NCI-H82 treated with DMSO at 0.1 percent for 48 hours (cell line): ENCODE data around the gene ADGRF5.
A peak's percentile ranks its signal among the peaks of the same experiment; 100 is the strongest.

Experiments used
- DNase-seq: peaks from one replicate; lab custom pipeline; 2025; ENCODE audit not compliant: unreplicated experiment; lab: John Stamatoyannopoulos, UW

ADGRF5 gene

DNA sequence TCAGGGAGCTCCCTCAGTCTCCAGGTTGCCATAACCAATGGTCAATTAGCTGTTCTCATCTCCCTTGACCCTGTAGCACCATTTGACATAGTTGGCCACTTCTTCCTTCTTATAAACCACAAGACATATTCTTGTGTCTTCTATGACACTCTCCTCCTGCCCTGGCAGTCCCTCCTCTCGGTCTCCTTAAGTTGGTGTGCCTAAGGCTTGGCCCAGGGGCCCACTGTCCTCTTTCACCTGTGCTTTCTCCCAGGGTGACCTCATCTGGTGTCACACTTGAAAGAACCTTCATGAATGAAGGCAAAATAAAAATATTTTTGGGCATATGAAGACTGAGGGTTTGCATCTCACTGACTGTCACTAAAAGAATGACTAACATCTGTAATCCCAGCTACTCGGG is 9.7 kb upstream of the ADGRF5 start:
- DNase-seq, result no peak

DNA sequence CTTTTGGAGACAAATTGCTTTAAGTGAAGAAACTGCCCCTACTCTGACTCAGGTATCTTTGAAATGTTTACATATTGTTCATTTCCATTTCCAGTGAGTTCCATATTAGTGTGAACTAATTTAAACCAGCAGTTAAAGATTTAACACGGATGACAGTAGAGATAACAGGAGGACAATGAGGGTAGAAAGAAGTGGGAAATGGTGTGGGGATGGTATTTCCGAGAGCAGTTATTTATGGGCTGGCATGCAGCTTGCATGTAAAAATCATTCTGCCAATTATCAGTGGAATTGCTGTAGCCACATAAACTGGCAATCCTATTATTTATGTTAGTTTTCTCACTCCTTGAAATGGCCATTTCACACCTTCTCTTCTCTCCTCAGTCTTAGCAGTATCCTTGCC is 8.6 kb upstream of the ADGRF5 start:
- no peak for DNase-seq

DNA sequence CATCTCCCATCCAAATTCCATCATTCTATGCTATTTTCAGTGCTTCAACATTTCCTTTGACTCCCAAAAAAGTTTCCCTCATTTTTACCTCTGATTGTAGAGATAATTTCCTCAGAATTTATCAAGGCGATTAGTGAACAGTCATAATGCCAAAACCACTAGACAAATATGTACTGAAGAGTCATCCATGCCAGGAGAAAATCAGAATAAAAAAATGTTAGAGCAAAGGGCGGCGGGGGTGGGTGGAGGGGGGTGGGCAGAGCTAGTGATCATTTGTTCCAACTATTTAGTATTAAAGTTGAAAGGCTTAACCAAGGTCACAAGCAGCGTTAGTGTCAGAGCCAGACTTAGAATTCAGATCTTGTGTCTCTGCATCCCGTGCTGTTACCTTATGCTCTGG is 5.3 kb upstream of the ADGRF5 start:
- DNase-seq, result no peak

DNA sequence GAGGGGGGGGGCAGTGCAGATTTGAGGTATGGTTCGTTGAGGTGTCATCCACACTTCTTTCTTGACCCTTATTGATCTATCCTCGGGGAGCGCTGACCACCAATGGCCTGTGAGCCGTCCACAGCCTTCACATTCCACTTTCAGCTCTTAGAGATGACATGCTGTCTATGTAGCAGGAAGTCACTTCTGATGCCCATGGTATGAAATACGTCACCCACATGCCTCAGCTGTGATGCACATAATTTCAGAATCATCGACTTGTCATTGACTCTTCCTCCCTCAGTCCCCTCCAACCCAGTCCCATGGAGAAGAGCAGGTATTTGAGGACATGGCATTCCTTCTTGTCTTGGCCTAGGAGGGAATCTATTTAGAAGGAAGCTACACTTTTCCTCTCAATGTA is 4.7 kb upstream of the ADGRF5 start:
- no peak for DNase-seq

DNA sequence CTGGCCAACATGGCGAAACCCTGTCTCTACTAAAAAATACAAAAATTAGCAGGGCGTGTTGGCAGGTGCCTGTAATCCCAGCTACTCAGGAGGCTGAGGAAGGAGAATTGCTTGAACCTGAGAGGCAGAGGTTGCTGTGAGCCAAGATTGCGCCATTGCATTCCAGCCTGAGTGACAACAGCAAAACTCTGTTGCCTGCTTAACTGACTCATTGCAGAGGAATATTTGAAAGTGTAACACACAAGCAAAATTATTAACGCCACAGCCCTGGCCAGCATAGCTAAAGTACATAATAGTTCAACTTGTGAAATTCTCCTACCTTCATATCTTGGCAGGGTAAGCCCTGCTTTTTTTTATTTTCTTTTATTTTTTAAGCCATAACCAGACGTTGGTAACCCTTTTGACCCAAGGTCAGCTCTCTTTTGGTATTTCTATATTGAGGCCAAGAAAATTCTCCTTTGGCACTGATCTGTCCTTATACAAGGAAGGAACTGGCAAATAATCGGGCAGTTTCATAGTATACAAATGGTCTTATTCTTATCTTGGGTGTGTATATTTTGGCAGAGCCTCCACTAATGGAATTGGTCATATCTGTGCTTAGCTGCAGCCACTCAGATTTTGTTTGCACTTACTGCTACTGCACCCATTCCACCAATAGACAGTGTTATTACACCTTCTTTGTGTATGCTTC is 4.0 kb upstream of the ADGRF5 start:
- DNase-seq, result no peak

DNA sequence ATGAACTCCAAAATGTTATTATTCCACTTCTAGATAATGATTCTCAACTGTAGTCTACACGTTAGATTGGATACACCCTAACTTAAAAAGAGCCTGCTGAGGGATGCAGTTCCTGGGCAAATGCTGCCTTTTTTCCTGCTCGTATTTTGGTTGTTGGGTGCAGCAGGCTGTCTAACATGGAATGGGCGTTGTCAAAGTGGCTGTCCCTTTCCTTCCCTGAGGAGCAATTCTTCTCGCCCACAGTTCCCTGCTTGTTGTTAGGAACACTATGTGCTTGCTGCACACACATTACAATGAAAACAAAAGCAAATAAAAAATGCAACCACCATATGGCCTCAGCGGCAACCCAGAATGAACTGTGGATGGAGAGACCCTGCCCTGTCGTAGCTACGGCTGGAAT is 1.7 kb upstream of the ADGRF5 start:
- no peak for DNase-seq

DNA sequence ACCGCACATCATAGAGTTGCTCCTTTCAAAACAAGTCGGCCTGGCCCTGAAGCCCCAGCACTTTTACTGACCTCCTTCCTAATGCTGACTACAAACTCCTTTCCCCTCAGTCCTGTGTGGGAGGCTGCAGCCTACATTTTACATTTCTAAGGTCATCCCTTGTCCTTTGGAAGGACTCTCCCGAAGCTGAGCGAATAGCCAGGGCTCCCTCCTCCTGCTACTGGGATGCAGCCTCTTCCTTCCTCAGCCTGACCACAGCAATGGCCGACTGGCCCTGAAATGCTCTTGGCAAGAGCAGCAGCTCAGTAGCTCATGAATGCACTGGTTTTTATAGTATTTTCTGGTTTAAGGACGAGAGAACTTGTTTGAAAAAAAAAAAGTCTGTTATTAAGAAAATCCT is 679 bp downstream of the ADGRF5 start:
- no peak for DNase-seq

DNA sequence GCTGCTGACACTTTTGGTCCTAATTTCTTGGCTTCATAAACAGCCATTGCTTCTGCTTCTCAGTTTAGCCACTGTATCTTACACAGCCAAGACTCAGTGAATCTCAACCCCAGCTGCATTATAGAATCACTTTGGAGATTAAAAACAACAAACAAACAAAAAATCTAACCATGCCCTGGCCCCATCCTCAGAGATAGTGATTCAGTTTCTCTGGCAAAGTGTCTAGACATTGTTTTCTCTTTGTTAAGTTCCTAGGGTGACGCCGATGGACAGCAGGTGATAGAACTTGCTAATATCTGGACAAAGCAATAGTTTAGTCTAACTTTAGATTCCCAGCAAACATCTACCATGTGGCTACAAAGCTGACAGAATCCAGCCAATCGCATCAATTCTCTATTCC is 2.9 kb downstream of the ADGRF5 start:
- no peak for DNase-seq

DNA sequence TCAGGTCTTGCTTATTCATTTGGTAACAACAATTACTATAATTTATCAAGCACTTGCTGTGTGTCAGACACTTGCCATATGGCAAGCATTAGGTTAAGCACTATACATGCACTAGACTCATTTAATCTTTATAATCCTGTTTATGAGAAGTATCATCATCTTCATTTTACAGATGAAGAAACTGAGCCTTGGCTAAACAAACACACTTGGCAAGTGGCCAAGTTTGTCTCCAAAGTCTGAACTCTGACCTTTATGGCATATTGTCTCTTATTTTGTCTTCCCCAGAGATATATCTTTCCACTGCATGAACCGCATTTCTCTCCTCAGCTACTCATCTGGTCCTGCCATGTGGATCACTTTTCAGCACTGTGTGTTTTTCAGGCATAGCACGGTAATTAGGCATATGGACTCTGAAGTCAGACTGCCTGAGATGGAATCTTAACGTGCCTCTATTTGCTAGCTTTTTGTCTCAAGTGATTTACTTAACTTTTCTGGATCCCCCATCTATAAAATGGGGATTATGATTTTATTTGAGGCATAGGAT is 4.7 kb downstream of the ADGRF5 start:
- peak; percentile 78 for DNase-seq

DNA sequence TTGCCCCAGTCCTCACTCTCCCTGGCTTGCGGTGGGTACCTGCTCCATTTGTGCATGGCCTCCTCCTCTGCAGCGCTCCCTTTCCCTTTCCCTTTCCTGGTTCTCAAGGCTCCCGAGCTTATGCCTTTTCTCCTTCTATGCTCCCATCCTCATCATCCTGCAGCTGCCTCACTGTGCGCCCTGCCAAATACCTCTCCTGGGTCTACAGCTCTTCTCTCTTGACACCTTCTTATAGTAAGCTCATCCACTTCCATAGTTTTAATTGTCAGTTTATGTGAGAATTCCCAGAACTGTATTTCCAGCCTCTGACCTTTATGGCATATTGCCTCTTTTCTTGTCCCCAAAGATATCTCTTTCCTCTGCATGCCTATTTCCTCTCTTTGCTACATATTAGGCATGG is 5.9 kb downstream of the ADGRF5 start:
- no peak for DNase-seq

DNA sequence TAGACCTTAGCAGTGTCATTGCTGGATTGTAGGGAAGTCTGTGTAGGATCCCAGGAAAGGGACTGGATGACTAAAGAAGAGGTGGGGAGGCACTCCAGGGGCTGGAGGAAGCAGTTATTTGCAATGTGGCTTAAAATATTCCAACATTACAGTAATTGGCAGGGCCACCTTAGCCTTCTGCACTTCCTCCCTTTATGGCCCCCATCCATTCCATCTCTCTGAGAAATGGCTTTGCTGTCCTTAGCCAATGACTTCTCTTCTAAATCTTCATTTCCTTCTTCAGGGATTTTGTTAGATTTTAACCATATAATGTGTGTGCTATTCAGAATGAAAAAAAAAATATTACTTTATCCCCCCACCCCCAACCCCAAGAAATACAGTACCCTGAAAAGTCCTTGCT is 6.4 kb downstream of the ADGRF5 start:
- no peak for DNase-seq

DNA sequence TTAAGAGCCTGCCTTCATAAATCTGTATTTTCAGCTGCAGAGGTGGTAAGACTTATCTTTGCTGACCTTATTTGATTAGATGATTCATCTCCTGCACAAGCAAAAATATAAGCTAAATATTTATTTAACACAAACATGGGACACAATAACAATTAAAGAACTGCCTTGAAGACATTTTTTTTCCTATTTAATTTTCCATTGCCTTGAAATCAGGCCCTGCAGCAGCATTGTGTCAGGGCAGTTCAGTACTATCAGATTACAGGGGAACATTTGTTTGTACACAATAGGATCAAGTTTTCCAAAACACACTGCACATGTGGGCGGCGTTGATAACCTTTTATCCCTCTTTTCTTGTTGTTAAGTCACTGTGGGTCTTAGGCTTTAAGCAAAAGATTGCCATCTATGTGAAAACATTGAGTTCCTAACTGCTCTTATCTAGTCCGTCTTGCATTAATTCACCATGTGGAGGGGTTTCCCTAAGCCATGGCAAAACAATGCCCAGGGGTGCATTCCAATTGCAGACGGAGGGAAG is 7.4 kb downstream of the ADGRF5 start:
- peak; percentile 15 for DNase-seq

DNA sequence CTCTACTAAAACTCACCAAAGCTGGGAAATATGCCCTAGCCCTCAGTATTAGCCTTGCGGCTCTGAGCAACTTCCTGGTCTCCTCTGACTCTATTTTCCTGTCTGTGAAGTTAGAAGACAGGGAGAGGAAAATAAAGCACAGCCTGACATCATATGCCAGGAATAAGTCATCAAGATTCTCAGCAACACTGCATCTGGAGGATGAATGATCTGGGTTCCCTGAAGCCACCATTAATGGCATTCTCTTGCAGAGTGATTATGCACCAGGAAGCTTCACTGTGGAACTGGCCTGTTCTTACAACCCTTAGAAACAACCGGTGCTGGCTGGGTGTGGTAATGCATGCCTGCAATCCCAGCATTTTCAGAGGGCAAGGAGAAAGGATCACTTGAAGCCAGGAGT is 12.4 kb downstream of the ADGRF5 start:
- DNase-seq, result no peak

DNA sequence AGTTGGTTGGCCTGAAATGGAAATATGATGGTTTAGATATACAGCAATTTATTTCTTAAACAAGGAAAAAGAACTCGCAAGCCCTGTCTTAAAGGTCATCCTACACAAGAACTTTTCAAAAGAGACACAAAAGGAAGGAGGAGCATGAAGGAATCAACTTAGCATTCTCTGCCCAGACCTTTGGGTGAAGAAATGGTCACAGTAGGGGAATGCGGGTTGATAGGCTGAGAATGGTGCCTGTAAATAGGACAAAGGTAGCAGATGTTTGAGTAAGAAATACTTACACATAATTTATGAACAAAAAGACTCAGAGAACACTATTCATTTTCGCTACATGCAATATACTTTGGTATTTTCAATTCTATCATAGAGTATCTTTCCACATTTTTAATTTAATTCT is 15.0 kb downstream of the ADGRF5 start:
- DNase-seq, result no peak

DNA sequence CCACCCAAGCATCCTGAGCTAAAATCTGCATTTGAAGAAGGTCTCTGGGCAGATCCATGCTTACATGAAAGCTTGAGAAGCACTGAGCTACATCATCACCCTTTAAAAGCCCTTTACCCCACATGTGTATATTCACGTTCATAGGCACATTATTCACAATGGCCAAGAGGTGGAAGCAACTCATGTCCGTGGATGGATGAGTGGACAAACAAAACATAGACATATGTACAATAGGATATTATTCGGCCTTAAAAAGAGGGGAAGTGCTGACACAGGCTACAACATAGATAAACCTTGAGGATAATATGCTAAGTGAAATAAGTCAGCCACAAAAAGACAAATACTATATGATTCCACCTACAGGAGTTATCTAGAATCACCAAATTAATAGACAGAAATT is 17.6 kb downstream of the ADGRF5 start:
- no peak for DNase-seq

DNA sequence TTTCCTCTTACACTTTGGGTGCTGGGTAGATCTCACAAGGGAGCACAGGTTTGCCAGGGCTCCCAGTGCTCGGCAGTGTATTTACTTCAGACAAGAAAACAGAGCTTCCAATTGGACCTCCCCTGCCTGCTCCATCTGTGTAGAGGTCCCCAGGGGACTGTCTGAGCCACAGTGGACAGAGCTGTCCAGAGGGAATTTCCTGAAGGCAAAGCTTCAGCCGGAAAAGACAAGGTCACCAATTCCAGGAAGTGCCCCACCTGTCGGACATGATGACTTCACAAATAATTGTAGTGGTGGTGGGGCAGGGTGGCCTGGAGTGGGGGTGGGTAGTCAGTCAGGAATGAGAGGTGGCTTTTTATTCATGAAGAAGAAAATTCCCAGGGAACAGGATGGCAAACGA is 18.6 kb downstream of the ADGRF5 start:
- DNase-seq, result no peak

DNA sequence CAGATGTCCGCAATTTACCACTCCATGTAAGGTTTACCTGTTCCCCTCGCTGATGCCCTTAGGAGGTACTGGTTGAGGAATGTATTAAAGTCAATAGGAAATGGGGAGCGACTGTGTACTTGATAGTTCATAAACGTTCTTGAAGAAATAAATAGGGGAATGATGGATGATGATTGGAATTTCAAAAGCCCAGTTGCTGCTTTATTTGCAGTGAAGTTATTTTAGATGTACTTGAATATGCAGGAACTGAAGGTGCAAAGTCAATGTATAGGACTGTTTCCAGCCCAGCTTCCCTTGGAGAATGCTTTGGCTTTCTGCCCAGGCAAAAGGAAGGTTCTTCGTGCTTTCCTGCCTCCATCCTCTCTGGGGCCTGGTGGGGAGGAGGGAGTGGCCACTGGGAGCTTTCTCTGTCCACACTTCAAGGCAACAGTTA is 19.8 kb downstream of the ADGRF5 start:
- DNase-seq, result no peak

DNA sequence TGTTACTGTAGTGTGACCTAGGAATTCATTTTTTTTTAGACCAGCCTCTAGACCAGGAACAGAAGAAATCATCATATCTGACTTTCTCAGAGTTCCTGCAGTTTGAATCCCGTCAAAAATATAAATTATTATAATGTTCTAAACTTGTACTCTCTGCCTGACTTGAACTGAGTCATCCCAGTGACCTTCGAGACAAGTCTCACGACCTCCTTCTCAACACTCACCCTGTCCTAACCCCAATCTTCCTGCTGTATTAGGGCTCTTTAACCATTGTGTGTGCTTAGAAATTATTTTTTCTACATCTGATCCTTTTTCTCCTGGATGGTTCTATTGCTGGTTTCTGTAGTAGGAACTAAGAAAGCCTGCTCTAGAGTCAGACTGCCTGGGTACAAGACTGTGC is 21.5 kb downstream of the ADGRF5 start:
- no peak for DNase-seq

DNA sequence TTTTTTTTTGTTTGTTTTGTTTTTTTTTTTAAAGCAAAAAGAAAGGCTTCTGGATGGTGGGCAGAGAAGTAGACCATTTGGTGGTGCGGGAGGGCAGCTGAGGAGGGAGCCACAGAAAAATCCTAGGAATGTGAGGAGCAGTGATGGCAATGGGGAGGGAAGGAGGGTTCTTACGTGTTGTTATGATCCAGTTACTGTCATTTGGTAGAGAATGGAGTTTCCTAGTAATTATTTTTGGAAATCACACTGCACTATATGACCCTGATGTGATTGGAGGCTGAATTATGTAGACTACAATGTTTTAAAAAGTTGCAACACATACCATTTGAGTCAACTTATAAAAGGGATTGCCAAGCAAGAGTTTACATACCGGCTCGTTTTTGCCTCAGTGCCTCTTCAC is 22.1 kb downstream of the ADGRF5 start:
- DNase-seq, result no peak

DNA sequence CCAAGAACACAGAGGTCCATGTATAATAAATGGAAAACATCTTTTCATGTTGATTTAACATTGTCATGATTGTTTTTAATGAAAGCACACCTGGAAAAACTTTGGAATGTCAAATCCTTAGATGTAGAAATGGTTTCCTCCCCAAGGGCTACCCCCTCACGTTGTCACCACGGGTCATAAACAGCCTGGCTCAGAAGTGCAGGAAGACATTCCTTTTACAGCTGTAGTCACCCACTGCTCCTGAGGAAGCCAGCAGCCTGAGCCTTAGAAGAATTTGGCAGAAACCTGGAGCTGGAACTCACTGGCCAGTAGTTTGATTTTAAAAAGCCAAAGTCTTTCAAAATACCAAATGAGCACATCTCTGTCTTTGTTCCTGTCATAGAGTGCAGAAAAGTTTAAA is 23.7 kb downstream of the ADGRF5 start:
- DNase-seq, result no peak

DNA sequence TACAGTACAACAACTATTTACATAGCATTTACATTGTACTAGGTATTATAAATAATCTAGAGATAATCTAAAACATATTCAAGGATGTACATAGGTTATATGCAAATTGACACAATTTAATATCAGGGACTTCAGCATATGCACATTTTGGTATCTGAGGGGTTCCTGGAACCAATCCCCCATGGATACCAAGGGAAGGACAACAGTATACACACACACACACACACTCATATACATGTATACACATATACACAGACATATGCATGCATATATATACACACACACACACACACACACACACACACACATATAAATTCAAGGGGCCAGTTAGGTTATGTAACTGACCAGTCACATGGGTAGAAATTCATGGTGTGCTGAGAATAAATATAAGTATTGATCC is 24.9 kb downstream of the ADGRF5 start:
- no peak for DNase-seq

DNA sequence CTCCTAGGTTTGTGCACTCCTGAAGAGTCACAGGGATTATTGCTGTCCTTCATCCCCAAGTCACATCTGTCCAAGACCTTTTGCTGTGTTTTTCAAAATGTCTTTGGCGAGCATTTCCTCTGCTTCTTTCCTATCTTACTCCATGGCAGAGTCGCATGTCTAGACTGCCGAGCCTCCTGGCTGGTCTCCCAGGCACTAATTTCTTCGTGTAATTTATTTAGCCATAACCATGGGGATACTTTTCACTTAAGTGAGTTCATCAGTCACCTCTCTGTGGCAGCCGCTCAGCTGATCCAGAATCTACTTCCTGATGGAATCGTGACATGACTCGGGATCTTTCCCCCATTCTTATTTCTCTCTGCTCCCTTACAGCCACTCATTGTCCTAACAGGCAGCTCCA is 25.8 kb downstream of the ADGRF5 start:
- no peak for DNase-seq

DNA sequence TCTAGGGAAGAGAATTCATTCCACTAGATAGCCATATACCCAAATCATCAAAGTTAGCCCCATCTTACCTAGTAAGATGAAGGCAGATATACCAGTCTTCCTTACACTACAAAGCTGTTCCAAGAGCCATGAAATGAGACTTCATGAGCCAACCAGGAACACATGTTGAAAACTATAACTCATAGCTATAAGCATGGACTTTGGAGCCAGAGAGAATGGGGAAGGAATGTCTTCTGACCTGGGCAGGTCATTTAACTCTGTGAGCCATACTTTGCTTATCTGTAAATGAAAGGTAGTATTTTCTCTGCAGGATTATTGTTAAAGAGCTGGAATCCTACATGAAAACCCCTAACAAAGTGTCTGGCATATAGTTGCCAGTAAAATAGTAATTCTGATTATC is 27.3 kb downstream of the ADGRF5 start:
- no peak for DNase-seq
